ENCODE measurements around the gene BTBD7.

BTBD7 gene

GRCh38 chr14:93329965-93330608 is 2.7 kb downstream of the BTBD7 start:
- TF ChIP-seq, protein P1, sequence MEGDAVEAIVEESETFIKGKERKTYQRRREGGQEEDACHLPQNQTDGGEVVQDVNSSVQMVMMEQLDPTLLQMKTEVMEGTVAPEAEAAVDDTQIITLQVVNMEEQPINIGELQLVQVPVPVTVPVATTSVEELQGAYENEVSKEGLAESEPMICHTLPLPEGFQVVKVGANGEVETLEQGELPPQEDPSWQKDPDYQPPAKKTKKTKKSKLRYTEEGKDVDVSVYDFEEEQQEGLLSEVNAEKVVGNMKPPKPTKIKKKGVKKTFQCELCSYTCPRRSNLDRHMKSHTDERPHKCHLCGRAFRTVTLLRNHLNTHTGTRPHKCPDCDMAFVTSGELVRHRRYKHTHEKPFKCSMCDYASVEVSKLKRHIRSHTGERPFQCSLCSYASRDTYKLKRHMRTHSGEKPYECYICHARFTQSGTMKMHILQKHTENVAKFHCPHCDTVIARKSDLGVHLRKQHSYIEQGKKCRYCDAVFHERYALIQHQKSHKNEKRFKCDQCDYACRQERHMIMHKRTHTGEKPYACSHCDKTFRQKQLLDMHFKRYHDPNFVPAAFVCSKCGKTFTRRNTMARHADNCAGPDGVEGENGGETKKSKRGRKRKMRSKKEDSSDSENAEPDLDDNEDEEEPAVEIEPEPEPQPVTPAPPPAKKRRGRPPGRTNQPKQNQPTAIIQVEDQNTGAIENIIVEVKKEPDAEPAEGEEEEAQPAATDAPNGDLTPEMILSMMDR (IDR thresholded peaks at IDR 0.05; ENCODE audit: low read depth, low read length) = no peak
- H3K4me3 ChIP-seq (replicated peaks in 1 of 2; ENCODE audit: low read depth in 2 of 2, low read length in 2 of 2) = no peak overlapping the region
- DNase-seq (ENCODE audit: low read depth in 2 of 2) = no peak

- DNase-seq (ENCODE audit: low read depth in 2 of 2) = no peak
- TF ChIP-seq, protein P1 (IDR thresholded peaks at IDR 0.05; ENCODE audit: low read depth, low read length) = no peak
- no peak overlapping the region for H3K4me3 ChIP-seq (replicated peaks in 1 of 2; ENCODE audit: low read depth in 2 of 2, low read length in 2 of 2)
These were observed 4.3 kb downstream of the BTBD7 start for GRCh38 chr14:93328546-93328945.

DNA sequence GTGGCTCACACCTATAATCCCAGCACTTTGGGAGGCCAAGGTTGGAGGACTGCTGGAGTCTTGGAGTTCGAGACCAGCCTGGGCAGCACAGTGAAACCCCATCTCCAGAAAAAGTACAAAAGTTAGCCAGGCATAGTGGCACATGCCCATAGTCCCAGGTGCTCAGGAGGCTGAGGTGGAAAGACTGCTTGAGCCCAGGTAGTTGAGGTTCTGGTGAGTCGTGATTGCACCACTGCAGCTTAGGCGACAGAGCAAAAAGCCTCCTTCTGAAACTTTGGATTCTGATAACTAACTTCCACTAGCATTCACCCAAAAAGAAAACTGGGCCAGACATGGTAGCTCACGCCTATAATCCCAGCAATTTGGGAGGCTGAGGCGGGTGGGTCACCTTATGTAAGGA is 6.6 kb downstream of the BTBD7 start:
- DNase-seq (ENCODE audit: low read depth in 2 of 2) = no peak
- no peak overlapping the region for H3K4me3 ChIP-seq (replicated peaks in 1 of 2; ENCODE audit: low read depth in 2 of 2, low read length in 2 of 2)
- TF ChIP-seq, protein P1 (IDR thresholded peaks at IDR 0.05; ENCODE audit: low read depth, low read length) = no peak

- DNase-seq (ENCODE audit: low read depth in 2 of 2) = no peak
- TF ChIP-seq, protein P1 (IDR thresholded peaks at IDR 0.05; ENCODE audit: low read depth, low read length) = no peak
- no peak overlapping the region for H3K4me3 ChIP-seq (replicated peaks in 1 of 2; ENCODE audit: low read depth in 2 of 2, low read length in 2 of 2)
These were observed 9.1 kb downstream of the BTBD7 start for GRCh38 chr14:93323600-93324174.

DNA sequence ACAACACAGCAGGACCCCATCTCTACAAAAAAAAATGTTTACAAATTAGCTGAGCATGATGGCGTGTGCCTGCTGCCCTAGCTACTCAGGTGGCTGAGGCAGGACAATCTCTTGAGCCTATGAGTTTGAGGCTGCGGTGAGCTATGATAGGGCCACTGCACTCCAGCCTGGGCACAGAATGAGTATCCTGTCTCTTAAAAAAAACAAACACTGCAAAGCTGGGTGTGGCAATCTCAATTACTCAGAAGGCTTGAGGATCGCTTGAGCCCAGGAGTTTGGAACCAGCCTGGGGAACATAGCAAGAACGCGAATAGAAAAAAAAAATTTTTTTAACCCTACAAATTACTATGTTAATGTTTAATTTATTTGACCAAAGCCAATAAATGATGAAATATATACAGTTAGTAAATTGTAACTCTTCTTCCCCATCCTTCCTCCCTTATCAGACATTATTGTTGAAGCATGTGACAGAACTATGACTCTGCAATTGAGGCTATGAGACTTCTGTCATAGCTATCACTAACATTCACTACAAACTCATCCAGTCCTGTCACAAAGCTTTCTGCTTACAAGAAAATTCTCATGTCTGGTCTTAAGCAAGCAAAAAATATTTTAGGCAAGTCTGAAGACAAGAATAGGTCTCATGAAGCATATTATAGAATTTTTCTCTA is 9.8 kb downstream of the BTBD7 start:
- TF ChIP-seq, protein P1 (IDR thresholded peaks at IDR 0.05; ENCODE audit: low read depth, low read length) = no peak
- no peak overlapping the region for H3K4me3 ChIP-seq (replicated peaks in 1 of 2; ENCODE audit: low read depth in 2 of 2, low read length in 2 of 2)
- DNase-seq (ENCODE audit: low read depth in 2 of 2) = no peak

DNA sequence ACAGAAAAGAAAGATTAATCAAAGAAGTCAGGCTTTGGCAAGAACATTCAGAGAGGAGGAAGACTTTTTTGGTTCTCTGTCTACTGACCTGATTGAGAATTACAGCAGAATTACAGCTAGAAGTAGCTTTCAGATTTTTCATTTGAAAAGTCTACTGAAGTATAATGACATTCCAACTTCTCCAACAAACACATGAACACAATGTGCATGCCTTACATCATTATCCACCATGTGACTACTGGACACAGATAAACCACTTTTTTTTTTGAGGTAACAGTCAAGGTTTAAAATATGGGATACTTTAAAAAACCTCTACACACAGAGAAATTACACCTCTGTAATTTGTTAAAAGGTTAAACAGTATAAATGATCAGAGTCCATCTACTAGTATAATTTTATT is 12.3 kb downstream of the BTBD7 start:
- TF ChIP-seq, protein P1 (IDR thresholded peaks at IDR 0.05; ENCODE audit: low read depth, low read length) = no peak

More for the DNA sequence above, 12.3 kb downstream of the BTBD7 start:
- DNase-seq (ENCODE audit: low read depth in 2 of 2) = no peak
- H3K4me3 ChIP-seq (replicated peaks in 1 of 2; ENCODE audit: low read depth in 2 of 2, low read length in 2 of 2) = no peak overlapping the region

Measured in cardiac fibroblast (primary cell).